ENCODE data around the gene UQCC2. TPM values are rescaled to one million over a fixed set of nuclear protein-coding genes. Genes with fewer than 3 reads are reported as not detected.

Gene UQCC2
- total and polyA plus RNA-seq, 3 donors from 2014 or later, result 18.1 to 119 (median 36.2) TPM

DNA sequence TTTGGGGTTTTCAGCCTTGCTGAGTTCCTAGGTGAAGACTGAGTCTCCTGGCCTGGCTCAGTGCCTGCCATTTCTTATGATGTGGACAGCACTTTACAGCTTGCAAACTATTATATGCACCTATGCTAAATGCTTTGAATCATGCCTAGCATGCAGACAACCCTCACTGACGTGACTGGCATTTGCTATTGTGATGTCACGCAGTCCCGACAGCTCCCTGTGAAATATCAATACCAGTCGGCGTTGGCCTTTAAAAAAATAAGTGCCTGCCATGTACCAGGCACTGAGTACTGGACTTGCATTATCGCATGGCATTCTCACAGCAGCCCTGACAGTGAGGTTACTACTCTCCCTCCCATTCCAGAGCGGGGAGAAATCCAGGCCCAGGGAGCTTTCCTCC is 35.5 kb downstream of the UQCC2 start:
- no peak for DNase-seq
- Histone ChIP-seq H3K4me1 (no peaks in the 10 kb centered on the region), H3K36me3 (ENCODE audit: low read depth, missing control alignments) (no peaks in the 10 kb centered on the region), H3K4me3 (no peak overlapping the region), H3K9me3 (no peaks in the 10 kb centered on the region), H3K27me3 (no peaks in the 10 kb centered on the region), H3K27ac (no peak overlapping the region)
- WGBS, 2 donors, result 96 to 97% methylated on average over 7 of the region's 7 CpGs
- TF ChIP-seq POLR2A (IDR thresholded peaks at IDR 0.05), result no peak
- TF ChIP-seq, protein P1, sequence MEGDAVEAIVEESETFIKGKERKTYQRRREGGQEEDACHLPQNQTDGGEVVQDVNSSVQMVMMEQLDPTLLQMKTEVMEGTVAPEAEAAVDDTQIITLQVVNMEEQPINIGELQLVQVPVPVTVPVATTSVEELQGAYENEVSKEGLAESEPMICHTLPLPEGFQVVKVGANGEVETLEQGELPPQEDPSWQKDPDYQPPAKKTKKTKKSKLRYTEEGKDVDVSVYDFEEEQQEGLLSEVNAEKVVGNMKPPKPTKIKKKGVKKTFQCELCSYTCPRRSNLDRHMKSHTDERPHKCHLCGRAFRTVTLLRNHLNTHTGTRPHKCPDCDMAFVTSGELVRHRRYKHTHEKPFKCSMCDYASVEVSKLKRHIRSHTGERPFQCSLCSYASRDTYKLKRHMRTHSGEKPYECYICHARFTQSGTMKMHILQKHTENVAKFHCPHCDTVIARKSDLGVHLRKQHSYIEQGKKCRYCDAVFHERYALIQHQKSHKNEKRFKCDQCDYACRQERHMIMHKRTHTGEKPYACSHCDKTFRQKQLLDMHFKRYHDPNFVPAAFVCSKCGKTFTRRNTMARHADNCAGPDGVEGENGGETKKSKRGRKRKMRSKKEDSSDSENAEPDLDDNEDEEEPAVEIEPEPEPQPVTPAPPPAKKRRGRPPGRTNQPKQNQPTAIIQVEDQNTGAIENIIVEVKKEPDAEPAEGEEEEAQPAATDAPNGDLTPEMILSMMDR (IDR thresholded peaks at IDR 0.05), result no peak
- intact Hi-C loops (cut with DNase I; ENCODE audit: low total_unique reads), result no loop called here

- TF ChIP-seq, protein P1 (IDR thresholded peaks at IDR 0.05), result no peak
- TF ChIP-seq POLR2A (IDR thresholded peaks at IDR 0.05), result no peak
- 88 to 100% methylated on average over 1 to 7 of the region's 7 CpGs for WGBS, 2 donors
These were observed 37.6 kb downstream of the UQCC2 start for GRCh38 chr6:33673851-33674250.

DNA sequence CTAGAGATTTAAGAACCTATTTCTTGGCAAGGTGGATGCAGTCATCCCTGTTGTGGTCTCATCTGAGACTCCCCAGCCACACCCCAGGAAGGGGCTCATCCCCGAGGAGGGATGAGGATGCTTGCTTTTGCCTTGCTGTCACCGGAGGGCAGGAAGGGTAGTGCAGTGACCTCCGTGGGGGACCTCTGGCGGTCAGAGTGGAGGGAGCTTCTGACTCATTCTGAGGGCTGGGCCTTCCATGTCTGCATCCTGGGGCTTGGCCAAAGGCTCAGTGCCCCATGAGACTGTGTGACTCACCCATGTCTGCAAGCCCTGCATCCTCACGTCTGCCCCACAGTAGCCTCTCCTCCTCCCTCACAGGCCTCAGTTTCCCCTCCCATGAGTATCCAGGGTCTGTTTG is 38.7 kb downstream of the UQCC2 start:
- no peak overlapping the region for H3K4me3 ChIP-seq
- no peaks in the 10 kb centered on the region for H3K36me3 ChIP-seq (ENCODE audit: low read depth, missing control alignments)
- peak; percentile 80 for DNase-seq
- no peaks in the 10 kb centered on the region for H3K27me3 ChIP-seq
- H3K9me3 ChIP-seq, result no peaks in the 10 kb centered on the region
- no peak overlapping the region for H3K27ac ChIP-seq
- 27 to 51% methylated on average over 4 to 5 of the region's 5 CpGs for WGBS, 2 donors
- no peak for TF ChIP-seq POLR2A (IDR thresholded peaks at IDR 0.05)
- TF ChIP-seq, protein P1 (IDR thresholded peaks at IDR 0.05), result peak in 2 of 3 experiments; percentile 26 to 42
- intact Hi-C loops (cut with DNase I; ENCODE audit: low total_unique reads), result no loop called here
- no peaks in the 10 kb centered on the region for H3K4me1 ChIP-seq

More at GRCh38 chr6:33673851-33674250, 37.6 kb downstream of the UQCC2 start:
- H3K4me1 ChIP-seq, result no peaks in the 10 kb centered on the region
- intact Hi-C loops (cut with DNase I; ENCODE audit: low total_unique reads), result no loop called here
- H3K27ac ChIP-seq, result no peak overlapping the region
- H3K9me3 ChIP-seq, result no peaks in the 10 kb centered on the region
- DNase-seq, result no peak
- H3K36me3 ChIP-seq (ENCODE audit: low read depth, missing control alignments), result no peaks in the 10 kb centered on the region
- no peak overlapping the region for H3K4me3 ChIP-seq
- no peaks in the 10 kb centered on the region for H3K27me3 ChIP-seq

DNA sequence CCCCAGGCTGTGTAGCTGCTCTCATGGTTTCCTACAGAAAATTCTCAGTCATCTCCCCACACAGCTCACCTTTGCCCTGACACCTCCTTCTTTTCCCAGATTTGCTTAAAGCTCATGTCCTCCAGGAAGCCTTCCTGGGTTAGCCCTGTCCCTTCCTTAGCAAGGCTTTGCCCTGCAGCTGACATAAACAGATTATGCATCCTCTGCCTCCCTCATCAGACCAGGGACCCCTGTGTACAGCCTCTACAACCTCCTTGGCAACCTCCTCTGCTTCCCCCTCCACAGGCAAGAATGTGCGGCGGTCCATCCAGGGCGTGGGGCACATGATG is 39.8 kb downstream of the UQCC2 start:
- TF ChIP-seq POLR2A (IDR thresholded peaks at IDR 0.05), result no peak
- TF ChIP-seq, protein P1 (IDR thresholded peaks at IDR 0.05), result no peak
- intact Hi-C loops (cut with DNase I; ENCODE audit: low total_unique reads), result no loop called here
- WGBS, 2 donors, result 89 to 90% methylated on average over 3 of the region's 3 CpGs
- Histone ChIP-seq H3K4me1 (no peaks in the 10 kb centered on the region), H3K36me3 (ENCODE audit: low read depth, missing control alignments) (no peaks in the 10 kb centered on the region), H3K27me3 (no peaks in the 10 kb centered on the region), H3K9me3 (no peaks in the 10 kb centered on the region), H3K27ac (no peak overlapping the region), H3K4me3 (no peak overlapping the region)
- no peak for DNase-seq

DNA sequence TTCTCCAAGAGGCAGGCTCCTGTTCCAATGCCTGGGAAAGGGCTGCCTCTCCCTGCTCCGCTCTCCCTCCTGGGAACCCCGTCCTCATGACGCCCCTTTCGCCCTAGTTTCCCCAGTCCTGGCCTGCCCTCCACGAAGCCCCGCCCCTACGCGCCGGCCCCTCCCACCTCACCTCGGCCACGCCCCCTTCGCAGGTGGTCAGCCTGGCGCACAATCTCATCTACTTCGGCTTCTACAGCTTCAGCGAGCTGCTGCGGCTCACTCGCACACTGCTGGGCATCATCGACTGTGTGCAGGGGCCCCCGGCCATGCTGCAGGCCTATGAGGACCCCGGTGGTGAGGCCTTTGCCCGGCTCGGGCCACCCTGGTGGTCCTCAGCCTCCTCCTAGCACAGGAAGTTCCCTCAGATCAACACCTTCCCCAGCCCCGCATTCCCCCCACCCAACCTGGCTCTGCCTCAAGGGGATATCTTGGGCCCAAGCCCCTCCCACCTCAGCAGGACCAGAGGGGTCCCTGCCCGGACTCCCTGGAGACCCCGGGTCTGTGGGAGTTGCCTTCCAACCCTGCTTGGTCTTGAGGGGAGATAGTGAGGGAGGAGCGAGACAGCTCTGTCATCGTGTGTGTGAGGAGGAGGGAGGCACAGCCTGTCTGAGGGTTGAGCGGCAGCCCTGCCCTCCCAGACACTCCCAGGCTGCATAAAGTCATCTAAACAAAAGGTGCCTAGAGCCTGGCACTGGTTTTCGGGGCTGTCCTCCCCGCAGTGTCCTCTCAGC is 40.3 kb downstream of the UQCC2 start:
- Histone ChIP-seq H3K36me3 (ENCODE audit: low read depth, missing control alignments) (no peaks in the 10 kb centered on the region), H3K27ac (no peak overlapping the region), H3K4me3 (no peak overlapping the region), H3K27me3 (no peaks in the 10 kb centered on the region), H3K4me1 (no peaks in the 10 kb centered on the region), H3K9me3 (no peaks in the 10 kb centered on the region)
- intact Hi-C loops (cut with DNase I; ENCODE audit: low total_unique reads), result no loop called here
- 59 to 60% methylated on average over 21 to 30 of the region's 30 CpGs for WGBS, 2 donors
- TF ChIP-seq, protein P1 (IDR thresholded peaks at IDR 0.05), result no peak
- no peak for TF ChIP-seq POLR2A (IDR thresholded peaks at IDR 0.05)
- DNase-seq, result peak; percentile 51

All from testis (tissue), 3 donors.